OCI-LY3 (cell line): ENCODE results near the gene CTNNA3.

Experiments
- EZH2phosphoT487 ChIP-seq: fragments of 200-600 bp; shearing (Covaris generic); IDR thresholded peaks from 2 replicates; pipeline ENCODE4 v1.6.1; 2018; ENCODE audit warnings: antibody characterized with exemption, mixed run types, low read depth
- TF ChIP-seq, protein P1 (sequence below): fragments of 200-600, 300-600 bp; sonication (generic); IDR thresholded peaks from 2 replicates; pipeline ENCODE4 v1.5.1; 2014; ENCODE audit warnings: antibody characterized with exemption, low read length, low read depth

DNA sequence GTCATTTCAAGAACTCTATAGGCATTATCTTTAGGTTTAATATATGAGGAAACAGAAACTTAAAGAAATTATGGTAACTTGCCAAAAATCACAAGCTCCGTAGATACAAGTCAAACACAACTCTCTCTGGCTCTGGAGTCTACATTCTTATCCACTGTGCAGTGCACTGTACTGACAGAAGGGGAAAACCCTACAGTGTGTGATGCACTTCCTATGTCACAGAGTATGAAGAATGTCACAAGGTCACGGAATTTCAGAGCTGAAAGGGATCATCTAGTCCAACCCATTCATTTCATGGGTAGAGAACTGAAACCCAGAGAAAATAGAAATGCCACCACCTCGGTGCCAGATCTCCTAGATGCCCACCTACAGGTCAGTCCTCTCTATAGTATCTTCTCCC lies 684.0 kb downstream of the CTNNA3 start:
- no peak for TF ChIP-seq EZH2phosphoT487
- TF ChIP-seq, protein P1, sequence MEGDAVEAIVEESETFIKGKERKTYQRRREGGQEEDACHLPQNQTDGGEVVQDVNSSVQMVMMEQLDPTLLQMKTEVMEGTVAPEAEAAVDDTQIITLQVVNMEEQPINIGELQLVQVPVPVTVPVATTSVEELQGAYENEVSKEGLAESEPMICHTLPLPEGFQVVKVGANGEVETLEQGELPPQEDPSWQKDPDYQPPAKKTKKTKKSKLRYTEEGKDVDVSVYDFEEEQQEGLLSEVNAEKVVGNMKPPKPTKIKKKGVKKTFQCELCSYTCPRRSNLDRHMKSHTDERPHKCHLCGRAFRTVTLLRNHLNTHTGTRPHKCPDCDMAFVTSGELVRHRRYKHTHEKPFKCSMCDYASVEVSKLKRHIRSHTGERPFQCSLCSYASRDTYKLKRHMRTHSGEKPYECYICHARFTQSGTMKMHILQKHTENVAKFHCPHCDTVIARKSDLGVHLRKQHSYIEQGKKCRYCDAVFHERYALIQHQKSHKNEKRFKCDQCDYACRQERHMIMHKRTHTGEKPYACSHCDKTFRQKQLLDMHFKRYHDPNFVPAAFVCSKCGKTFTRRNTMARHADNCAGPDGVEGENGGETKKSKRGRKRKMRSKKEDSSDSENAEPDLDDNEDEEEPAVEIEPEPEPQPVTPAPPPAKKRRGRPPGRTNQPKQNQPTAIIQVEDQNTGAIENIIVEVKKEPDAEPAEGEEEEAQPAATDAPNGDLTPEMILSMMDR = no peak
